Ascending aorta (tissue), 2 donors: Measurements from ENCODE around the gene LRPAP1. TPM values are rescaled to one million over a fixed set of nuclear protein-coding genes. Genes with fewer than 3 reads are reported as not detected.
"Not testable (repeated sequence)": the region's sequence is repeated elsewhere in the genome, so short reads cannot be mapped to it uniquely, and the experiment has no call there.

Experiments used
- DNase-seq, 2 donors: peaks; one replicate each; pipeline ENCODE4 v3.0.0-alpha.2; 2019; ENCODE audit warnings: low spot score in 2 of 2
- H3K27ac ChIP-seq, 2 donors: fragments of 200-600 bp; sonication (generic); one replicate each; pipeline ENCODE4 v1.5.1; 2016 to 2017; ENCODE audit warnings: mild to moderate bottlenecking in 1 of 2
- H3K27me3 ChIP-seq: fragments of 200-600 bp; sonication (generic); one replicate; pipeline ENCODE4 v1.5.1; 2017
- H3K36me3 ChIP-seq, 2 donors: fragments of 200-600 bp; sonication (generic); one replicate each; pipeline ENCODE4 v1.5.1; 2016
- H3K4me1 ChIP-seq, 2 donors: fragments of 200-600 bp; sonication (generic); one replicate each; pipeline ENCODE4 v1.5.1; 2016 to 2017; ENCODE audit warnings: mild to moderate bottlenecking in 1 of 2
- H3K4me3 ChIP-seq, 2 donors: fragments of 200-600 bp; sonication (generic); one replicate each; pipeline ENCODE4 v1.5.1; 2016 to 2017; ENCODE audit warnings: mild to moderate bottlenecking in 1 of 2
- H3K9me3 ChIP-seq, 2 donors: fragments of 200-600 bp; sonication (generic); one replicate each; pipeline ENCODE4 v1.5.1; 2016
- CTCF ChIP-seq, 3 experiments: fragments of 200-600 bp in 2 of 3; fragments of 450-650 bp in 1 of 3; sonication (generic) in 2 of 3; IDR thresholded peaks; one replicate each; pipeline ENCODE4 v1.5.1; 2016 to 2019; ENCODE audit warnings: antibody characterized with exemption in 3 of 3, mild to moderate bottlenecking in 1 of 3, moderate library complexity in 1 of 3
- intact Hi-C: fragments of 100-400 bp; cut with DNase I; formaldehyde crosslinking; loops from one replicate; pipeline ENCODE4 v1.15.1; 2023
- total RNA-seq: library from RNA; depleted of rRNA; stranded (reverse); fragments of >200 nt; gene quantifications from one replicate; pipeline ENCODE4 v1.1.0, GENCODE V29; 2016

Gene LRPAP1
- total RNA-seq, 1 donor from 2014 or later, result 172 TPM

GRCh38 chr4:3514806-3515501 is 17.3 kb downstream of the LRPAP1 start:
- intact Hi-C loops, result no loop called here
- H3K4me1 ChIP-seq, result no peaks in the 10 kb centered on the region
- no peak for TF ChIP-seq CTCF (IDR thresholded peaks at IDR 0.05)
- no peak for DNase-seq
- H3K4me3 ChIP-seq, result no peak overlapping the region
- no peaks in the 10 kb centered on the region for H3K27me3 ChIP-seq
- H3K9me3 ChIP-seq, result no peaks in the 10 kb centered on the region
- H3K27ac ChIP-seq, result no peak overlapping the region
- peaks cover 83 to 93% of the 10 kb centered on the region in 2 donors for H3K36me3 ChIP-seq

GRCh38 chr4:3514221-3514780 is 17.9 kb downstream of the LRPAP1 start:
- no peaks in the 10 kb centered on the region for H3K9me3 ChIP-seq
- no peak overlapping the region for H3K27ac ChIP-seq
- DNase-seq, result no peak
- no peak for TF ChIP-seq CTCF (IDR thresholded peaks at IDR 0.05)
- no peaks in the 10 kb centered on the region for H3K4me1 ChIP-seq
- peaks cover 80 to 92% of the 10 kb centered on the region in 2 donors for H3K36me3 ChIP-seq
- no peaks in the 10 kb centered on the region for H3K27me3 ChIP-seq
- no peak overlapping the region for H3K4me3 ChIP-seq
- intact Hi-C loops, result no loop called here

- Histone ChIP-seq H3K9me3 (no peaks in the 10 kb centered on the region), H3K27ac (no peak overlapping the region), H3K4me1 (no peaks in the 10 kb centered on the region), H3K36me3 (peaks cover 78 to 90% of the 10 kb centered on the region in 2 donors), H3K27me3 (no peaks in the 10 kb centered on the region), H3K4me3 (no peak overlapping the region)
- DNase-seq, result no peak
- intact Hi-C loops, result no loop called here
- no peak for TF ChIP-seq CTCF (IDR thresholded peaks at IDR 0.05)
Measured at GRCh38 chr4:3513807-3514206, 18.4 kb downstream of the LRPAP1 start.

- Histone ChIP-seq H3K27ac (peak overlapping the region; percentile 32 to 34), H3K4me3 (no peak overlapping the region), H3K27me3 (no peaks in the 10 kb centered on the region), H3K9me3 (no peaks in the 10 kb centered on the region), H3K4me1 (no peaks in the 10 kb centered on the region), H3K36me3 (peaks cover 76 to 90% of the 10 kb centered on the region in 2 donors)
- intact Hi-C loops, result no loop called here
- no peak for DNase-seq
- TF ChIP-seq CTCF (IDR thresholded peaks at IDR 0.05), result no peak
Measured at GRCh38 chr4:3512719-3513118, 19.5 kb downstream of the LRPAP1 start.

- Histone ChIP-seq H3K4me1 (no peaks in the 10 kb centered on the region), H3K36me3 (peaks cover 74 to 89% of the 10 kb centered on the region in 2 donors), H3K27me3 (no peaks in the 10 kb centered on the region), H3K9me3 (no peaks in the 10 kb centered on the region), H3K27ac (peak overlapping the region in 1 of 2 donors; percentile 39), H3K4me3 (no peak overlapping the region)
- no peak for TF ChIP-seq CTCF (IDR thresholded peaks at IDR 0.05)
- intact Hi-C loops, result no loop called here
- DNase-seq, result peak in 1 of 2 donors; percentile 78
Measured at GRCh38 chr4:3512279-3512678, 19.9 kb downstream of the LRPAP1 start.

GRCh38 chr4:3511601-3512000 is 20.6 kb downstream of the LRPAP1 start:
- H3K27me3 ChIP-seq, H3K4me1 ChIP-seq, H3K9me3 ChIP-seq, H3K4me3 ChIP-seq, DNase-seq: not testable (repeated sequence)
- Histone ChIP-seq H3K36me3 (peaks cover 70 to 89% of the 10 kb centered on the region in 2 donors), H3K27ac (peak overlapping the region in 1 of 2 donors; percentile 39)
- intact Hi-C loops, result loop anchor here (2.0 kb wide), 1 partner anchor 23 kb away; no protein-coding TSS in a partner anchor
